HepG2 (cell line): ENCODE measurements around the gene DMKN. TPM values are rescaled to one million over a fixed set of nuclear protein-coding genes. Genes with fewer than 3 reads are reported as not detected.

ENCODE experiments used
- ATAC-seq: fragments of 200-7000 bp; cut with Tn5 transposase; 3 replicates; pipeline ENCODE4 v1.9.1; 2020; ENCODE audit warnings: mild to moderate bottlenecking, moderate library complexity
- BruUV-seq: library from RNA; stranded (reverse); fragments of 400-500 nt; replicated peaks from 2 replicates; lab custom pipeline; 2021; lab: Mats Ljungman, UMichigan
- CTCF ChIA-PET: fragments of 300-600 bp; formaldehyde crosslinking; extraction: SDS; loops from one replicate; lab custom pipeline; 2021; ENCODE audit warnings: low total read pairs, inconsistent platforms, low intra/inter-chr PET ratio; lab: Yijun Ruan, JAX
- POLR2A ChIA-PET: fragments of 350-600 bp; sonication (Branson Sonifier 250); formaldehyde crosslinking; loops from one replicate; lab custom pipeline; 2020; ENCODE audit warnings: antibody characterized with exemption, inconsistent platforms; lab: Yijun Ruan, JAX
- DNase-seq: peaks from one replicate; pipeline ENCODE4 v3.0.0-alpha.2; 2015; ENCODE audit warnings: low spot score
- FAIRE-seq: peaks from 3 replicates; lab custom pipeline; 2011; peaks lifted over from hg19 to GRCh38; lab: Jason Lieb, UNC
- H2AFZ ChIP-seq: one replicate; pipeline ENCODE4 v1.6.1; 2011; ENCODE audit warnings: low read length, inconsistent platforms
- H3K27ac ChIP-seq: fragments of 300-600 bp; 3 replicates; pipeline ENCODE4 v1.8.0; 2011; ENCODE audit warnings: mixed run types, mild to moderate bottlenecking, mixed read lengths, low read length, inconsistent platforms; ENCODE audit not compliant: insufficient read depth; ENCODE audit errors: extremely low read length
- H3K27me3 ChIP-seq, 2 experiments: fragments of 200-600 bp in 1 of 2; 2 replicates in 1 of 2; 3 replicates in 1 of 2; pipeline versions ENCODE4 v1.6.0 to v1.8.0; 2011; ENCODE audit warnings: low read length in 2 of 2, mild to moderate bottlenecking in 2 of 2, moderate library complexity in 2 of 2, inconsistent platforms in 1 of 2; ENCODE audit not compliant: insufficient read depth in 2 of 2, control insufficient read depth in 1 of 2
- H3K36me3 ChIP-seq, 2 experiments: fragments of 200-600 bp in 1 of 2; replicated peaks in 1 of 2; 2 replicates in 1 of 2; 3 replicates in 1 of 2; pipeline versions ENCODE4 v1.5.1 to v1.8.0; 2011; ENCODE audit warnings: low read length in 2 of 2, inconsistent platforms in 1 of 2; ENCODE audit not compliant: insufficient read depth in 2 of 2, control insufficient read depth in 1 of 2
- H3K4me1 ChIP-seq: 2 replicates; pipeline ENCODE4 v1.5.1; 2012; ENCODE audit warnings: low read length, inconsistent platforms; ENCODE audit not compliant: insufficient read depth
- H3K4me2 ChIP-seq: 2 replicates; pipeline ENCODE4 v1.6.0; 2011; ENCODE audit warnings: low read depth, low read length, inconsistent platforms
- H3K4me3 ChIP-seq, 3 experiments: fragments of 200-600 bp in 1 of 3; sonication (generic), shearing (Covaris generic) in 1 of 3; replicated peaks in 1 of 3; 2 replicates each; pipeline ENCODE4 v1.5.1; 2011 to 2016; ENCODE audit warnings: low read length in 3 of 3, inconsistent platforms in 2 of 3, low read depth in 2 of 3, mild to moderate bottlenecking in 2 of 3, control low read depth in 1 of 3, mixed read lengths in 1 of 3; ENCODE audit not compliant: insufficient read depth in 1 of 3
- H3K79me2 ChIP-seq: one replicate; pipeline ENCODE4 v1.6.1; 2011; ENCODE audit warnings: low read length, inconsistent platforms; ENCODE audit not compliant: insufficient read depth
- H3K9ac ChIP-seq: 2 replicates; pipeline ENCODE4 v1.6.0; 2011; ENCODE audit warnings: mild to moderate bottlenecking, low read depth, low read length, inconsistent platforms; ENCODE audit not compliant: insufficient read depth
- H3K9me3 ChIP-seq: 2 replicates; pipeline ENCODE4 v1.5.1; 2012; ENCODE audit warnings: mild to moderate bottlenecking, low read length
- H4K20me1 ChIP-seq: 2 replicates; pipeline ENCODE4 v1.6.0; 2011; ENCODE audit warnings: inconsistent platforms, mild to moderate bottlenecking, low read length, moderate library complexity; ENCODE audit not compliant: insufficient read depth
- AHR ChIP-seq: IDR thresholded peaks from 2 replicates; pipeline ENCODE4 v1.6.1; 2018; ENCODE audit warnings: missing genetic modification reagents, missing compliant biosample characterization
- HDAC1 ChIP-seq: sonication (generic); formaldehyde crosslinking; IDR thresholded peaks from 2 replicates; pipeline ENCODE4 v1.5.1; 2020; ENCODE audit warnings: mild to moderate bottlenecking, missing genetic modification reagents
- MIXL1 ChIP-seq: IDR thresholded peaks from 2 replicates; pipeline ENCODE4 v1.6.1; 2016
- MTA1 ChIP-seq: sonication (generic); formaldehyde crosslinking; IDR thresholded peaks from 2 replicates; pipeline ENCODE4 v1.4.0; 2020; ENCODE audit warnings: missing genetic modification reagents, mild to moderate bottlenecking, borderline replicate concordance
- MXI1 ChIP-seq: IDR thresholded peaks from 3 replicates; pipeline ENCODE4 v1.6.1; 2012; ENCODE audit warnings: low read depth, low read length, inconsistent platforms, borderline replicate concordance
- TFAP4 ChIP-seq: sonication (generic); IDR thresholded peaks from 2 replicates; pipeline ENCODE4 v1.6.1; 2016; ENCODE audit warnings: low read depth, borderline replicate concordance
- ZNF441 ChIP-seq: sonication (generic); formaldehyde crosslinking; IDR thresholded peaks from 2 replicates; pipeline ENCODE4 v1.7.0; 2021; ENCODE audit warnings: missing genetic modification reagents, borderline replicate concordance
- ZNF589 ChIP-seq: sonication (generic); formaldehyde crosslinking; conservative IDR thresholded peaks from 2 replicates; pipeline ENCODE4 v1.8.0; 2022; ENCODE audit warnings: mild to moderate bottlenecking, moderate library complexity, missing genetic modification reagents
- ZNF761 ChIP-seq: sonication (generic); formaldehyde crosslinking; conservative IDR thresholded peaks from 2 replicates; pipeline ENCODE4 v1.4.0; 2020; ENCODE audit warnings: mild to moderate bottlenecking, missing genetic modification reagents
- ZNF83 ChIP-seq: sonication (generic); formaldehyde crosslinking; IDR thresholded peaks from 2 replicates; pipeline ENCODE4 v1.4.0; 2020; ENCODE audit warnings: missing genetic modification reagents, mild to moderate bottlenecking, borderline replicate concordance
- WGBS: methylation state at CpG from one replicate; pipeline ENCODE4 v1.1.6; 2017; ENCODE audit warnings: low lambda C conversion rate; 5-methylcytosine and 5-hydroxymethylcytosine counted together
- in situ Hi-C: cut with HindIII; loops from 2 replicates; pipeline ENCODE4 v1.10.0; 2017; ENCODE audit warnings: low pct_unique_long_range_greater_than_20kb; ENCODE audit not compliant: extremely low pct_ligation_motif_present
- intact Hi-C: fragments of 100-400 bp; cut with micrococcal nuclease; formaldehyde crosslinking; loops from one replicate; pipeline ENCODE4 v1.10.0; 2022; ENCODE audit not compliant: unreplicated experiment
- polyA plus RNA-seq, 8 experiments: library from polyadenylated mRNA; depleted of rRNA in 3 of 8; stranded (reverse) in 7 of 8; unstranded in 1 of 8; fragments of >200 nt; fragmentation: Illumina TruSeq in 4 of 8; extraction: Trizol in 4 of 8; gene quantifications; 2 replicates each; pipeline versions ENCODE4 v1.2.1 to v1.2.3, GENCODE V29; 2011 to 2016; ENCODE audit warnings: low read depth in 4 of 8, missing spikeins in 1 of 8, mixed read lengths in 1 of 8; ENCODE audit not compliant: insufficient read depth in 1 of 8
- total RNA-seq, 5 experiments: library from RNA; depleted of rRNA; stranded (reverse); fragments of >200 nt; fragmentation: Illumina TruSeq; extraction: Trizol; gene quantifications; 2 replicates each; pipeline ENCODE4 v1.2.3, GENCODE V29; 2016; ENCODE audit warnings: low read depth in 1 of 5

DMKN gene
- total and polyA plus RNA-seq, 2 of the 13 experiments (the other 11 are each of a cell fraction or from before 2014, with no cell fraction given): 50.8 to 57.1 TPM

GRCh38 chr19:35449359-35450043 is 63.9 kb downstream of the DMKN start:
- BruUV-seq: no TSS peak
- Histone ChIP-seq H3K4me1 (peaks cover 36% of the 10 kb centered on the region), H3K4me3 (no peak overlapping the region), H3K4me2 (no peak overlapping the region), H3K27ac (no peak overlapping the region), H4K20me1 (no peaks in the 10 kb centered on the region), H3K27me3 (peaks cover 5 to 41% of the 10 kb centered on the region in 2 experiments), H3K9me3 (no peaks in the 10 kb centered on the region), H3K36me3 (no peaks in the 10 kb centered on the region), H3K79me2 (no peaks in the 10 kb centered on the region), H2AFZ (no peak overlapping the region), H3K9ac (no peak overlapping the region)
- intact Hi-C loops (no loop called here), in situ Hi-C loops (no loop called here)
- no peak for DNase-seq
- TF ChIP-seq ZNF761 (CRISPR knock-in tag): no peak
- TF ChIP-seq HDAC1: no peak
- no peak for TF ChIP-seq AHR (CRISPR knock-in tag)
- no peak for TF ChIP-seq MIXL1 (CRISPR knock-in tag)
- TF ChIP-seq MTA1 (CRISPR knock-in tag): no peak
- no peak for TF ChIP-seq ZNF83
- no peak for TF ChIP-seq ZNF589
- no peak for TF ChIP-seq MXI1
- no peak for TF ChIP-seq ZNF441 (CRISPR knock-in tag)
- no peak for TF ChIP-seq TFAP4
- 64% methylated on average over 15 of the region's 27 CpGs for WGBS
- ChIA-PET POLR2A (interaction anchor here (1.0 kb wide), 1 partner anchor 61 kb away, joined by 3 read pairs; no protein-coding TSS in a partner anchor), CTCF (no interaction called here)
- ATAC-seq: no peak
- no peak for FAIRE-seq
